Measurements from ENCODE around the gene GULP1. TPM values are rescaled to one million over a fixed set of nuclear protein-coding genes. Genes with fewer than 3 reads are reported as not detected.

Gene GULP1
- total RNA-seq, 1 experiment from 2014 or later, result 75.1 TPM

DNA sequence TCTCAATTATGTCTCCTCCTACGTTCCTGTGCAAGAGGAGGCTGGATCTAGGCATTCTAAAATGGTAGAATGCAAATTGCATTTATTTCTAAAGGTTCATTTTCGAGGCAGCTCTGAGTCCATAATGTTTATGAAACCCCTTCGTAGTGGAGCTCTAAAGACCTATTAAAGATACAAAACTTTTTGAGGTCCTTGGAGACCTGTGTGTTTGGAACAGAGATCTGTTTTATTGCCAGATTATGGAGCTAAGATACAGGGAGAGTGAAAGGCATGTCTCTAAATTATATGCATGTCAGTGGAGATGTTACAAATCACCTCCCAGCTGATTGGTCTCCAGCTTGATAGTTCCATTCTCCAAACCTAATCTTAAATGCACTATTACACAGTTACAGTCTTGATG, 335.8 kb downstream of the GULP1 start:
- ChIA-PET CTCF (no interaction called here), POLR2A (no interaction called here)
- Mint-ChIP-seq H3K9me3 (no peaks in the 10 kb centered on the region), H3K36me3 (no peaks in the 10 kb centered on the region), H3K27me3 (ENCODE audit: low read depth) (no peaks in the 10 kb centered on the region), H3K27ac (no peak overlapping the region), H3K4me3 (no peak overlapping the region), H3K4me1 (no peaks in the 10 kb centered on the region)
- no peak for ATAC-seq
- DNase-seq (ENCODE audit: low spot score), result no peak
- TF ChIP-seq, protein P1, sequence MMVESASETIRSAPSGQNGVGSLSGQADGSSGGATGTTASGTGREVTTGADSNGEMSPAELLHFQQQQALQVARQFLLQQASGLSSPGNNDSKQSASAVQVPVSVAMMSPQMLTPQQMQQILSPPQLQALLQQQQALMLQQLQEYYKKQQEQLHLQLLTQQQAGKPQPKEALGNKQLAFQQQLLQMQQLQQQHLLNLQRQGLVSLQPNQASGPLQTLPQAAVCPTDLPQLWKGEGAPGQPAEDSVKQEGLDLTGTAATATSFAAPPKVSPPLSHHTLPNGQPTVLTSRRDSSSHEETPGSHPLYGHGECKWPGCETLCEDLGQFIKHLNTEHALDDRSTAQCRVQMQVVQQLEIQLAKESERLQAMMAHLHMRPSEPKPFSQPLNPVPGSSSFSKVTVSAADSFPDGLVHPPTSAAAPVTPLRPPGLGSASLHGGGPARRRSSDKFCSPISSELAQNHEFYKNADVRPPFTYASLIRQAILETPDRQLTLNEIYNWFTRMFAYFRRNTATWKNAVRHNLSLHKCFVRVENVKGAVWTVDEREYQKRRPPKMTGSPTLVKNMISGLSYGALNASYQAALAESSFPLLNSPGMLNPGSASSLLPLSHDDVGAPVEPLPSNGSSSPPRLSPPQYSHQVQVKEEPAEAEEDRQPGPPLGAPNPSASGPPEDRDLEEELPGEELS (CRISPR knock-in tag; IDR thresholded peaks at IDR 0.05), result no peak
- TF ChIP-seq GRHL2 (CRISPR knock-in tag; IDR thresholded peaks at IDR 0.05; ENCODE audit: insufficient replicate concordance, severe bottlenecking) (no peak), TEAD4 (CRISPR knock-in tag; IDR thresholded peaks at IDR 0.05) (no peak)
- TF ChIP-seq, protein P2, sequence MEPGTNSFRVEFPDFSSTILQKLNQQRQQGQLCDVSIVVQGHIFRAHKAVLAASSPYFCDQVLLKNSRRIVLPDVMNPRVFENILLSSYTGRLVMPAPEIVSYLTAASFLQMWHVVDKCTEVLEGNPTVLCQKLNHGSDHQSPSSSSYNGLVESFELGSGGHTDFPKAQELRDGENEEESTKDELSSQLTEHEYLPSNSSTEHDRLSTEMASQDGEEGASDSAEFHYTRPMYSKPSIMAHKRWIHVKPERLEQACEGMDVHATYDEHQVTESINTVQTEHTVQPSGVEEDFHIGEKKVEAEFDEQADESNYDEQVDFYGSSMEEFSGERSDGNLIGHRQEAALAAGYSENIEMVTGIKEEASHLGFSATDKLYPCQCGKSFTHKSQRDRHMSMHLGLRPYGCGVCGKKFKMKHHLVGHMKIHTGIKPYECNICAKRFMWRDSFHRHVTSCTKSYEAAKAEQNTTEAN (CRISPR knock-in tag; IDR thresholded peaks at IDR 0.05), result no peak

DNA sequence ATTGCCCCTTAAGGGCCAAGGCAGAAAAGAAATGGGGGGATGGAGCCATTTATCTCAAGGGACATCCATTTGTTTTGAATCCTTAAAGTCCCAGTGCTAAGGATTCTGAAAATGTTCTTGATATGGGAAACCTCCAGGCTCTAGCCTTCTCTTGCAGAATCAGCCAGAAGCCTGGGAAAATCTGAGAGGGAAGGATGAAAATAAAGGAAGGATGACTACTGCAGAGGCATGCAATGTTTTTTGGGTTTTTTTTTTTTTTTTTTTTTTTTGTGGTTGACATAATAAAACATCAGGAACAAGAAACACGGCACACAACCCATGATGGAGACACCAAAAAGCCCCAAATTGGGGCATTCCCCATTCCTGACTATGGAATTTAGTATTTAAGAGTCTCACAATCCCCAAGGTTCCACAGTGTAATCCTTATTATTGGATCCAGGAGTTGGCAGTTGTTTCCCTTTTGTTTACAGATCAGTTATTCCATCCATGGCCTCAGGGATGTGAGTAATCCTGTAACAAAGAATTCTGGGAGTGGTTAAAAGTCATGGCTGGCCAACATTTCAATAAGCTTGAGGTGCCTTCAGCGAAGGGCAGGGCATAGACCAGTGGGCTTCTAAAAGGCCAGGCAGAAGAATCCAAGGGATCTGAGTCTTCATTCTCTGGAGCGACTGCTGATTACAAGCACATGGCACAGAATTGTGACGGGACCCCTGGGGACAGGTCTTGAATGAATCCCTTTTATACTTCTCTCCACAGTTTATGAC, 337.5 kb downstream of the GULP1 start:
- no peaks in the 10 kb centered on the region for H3K4me1 Mint-ChIP-seq
- no peaks in the 10 kb centered on the region for H3K36me3 Mint-ChIP-seq
- POLR2A ChIA-PET, result no interaction called here
- H3K4me3 Mint-ChIP-seq, result no peak overlapping the region
- ATAC-seq (peak; percentile 32), DNase-seq (ENCODE audit: low spot score) (no peak)
- CTCF ChIA-PET, result no interaction called here
- H3K27me3 Mint-ChIP-seq (ENCODE audit: low read depth), result no peaks in the 10 kb centered on the region
- H3K27ac Mint-ChIP-seq, result no peak overlapping the region
- H3K9me3 Mint-ChIP-seq, result no peaks in the 10 kb centered on the region
- TF ChIP-seq, protein P1 (CRISPR knock-in tag; IDR thresholded peaks at IDR 0.05), result no peak
- TF ChIP-seq, protein P3, sequence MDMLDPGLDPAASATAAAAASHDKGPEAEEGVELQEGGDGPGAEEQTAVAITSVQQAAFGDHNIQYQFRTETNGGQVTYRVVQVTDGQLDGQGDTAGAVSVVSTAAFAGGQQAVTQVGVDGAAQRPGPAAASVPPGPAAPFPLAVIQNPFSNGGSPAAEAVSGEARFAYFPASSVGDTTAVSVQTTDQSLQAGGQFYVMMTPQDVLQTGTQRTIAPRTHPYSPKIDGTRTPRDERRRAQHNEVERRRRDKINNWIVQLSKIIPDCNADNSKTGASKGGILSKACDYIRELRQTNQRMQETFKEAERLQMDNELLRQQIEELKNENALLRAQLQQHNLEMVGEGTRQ (CRISPR knock-in tag; IDR thresholded peaks at IDR 0.05), result no peak
- TF ChIP-seq, protein P4, sequence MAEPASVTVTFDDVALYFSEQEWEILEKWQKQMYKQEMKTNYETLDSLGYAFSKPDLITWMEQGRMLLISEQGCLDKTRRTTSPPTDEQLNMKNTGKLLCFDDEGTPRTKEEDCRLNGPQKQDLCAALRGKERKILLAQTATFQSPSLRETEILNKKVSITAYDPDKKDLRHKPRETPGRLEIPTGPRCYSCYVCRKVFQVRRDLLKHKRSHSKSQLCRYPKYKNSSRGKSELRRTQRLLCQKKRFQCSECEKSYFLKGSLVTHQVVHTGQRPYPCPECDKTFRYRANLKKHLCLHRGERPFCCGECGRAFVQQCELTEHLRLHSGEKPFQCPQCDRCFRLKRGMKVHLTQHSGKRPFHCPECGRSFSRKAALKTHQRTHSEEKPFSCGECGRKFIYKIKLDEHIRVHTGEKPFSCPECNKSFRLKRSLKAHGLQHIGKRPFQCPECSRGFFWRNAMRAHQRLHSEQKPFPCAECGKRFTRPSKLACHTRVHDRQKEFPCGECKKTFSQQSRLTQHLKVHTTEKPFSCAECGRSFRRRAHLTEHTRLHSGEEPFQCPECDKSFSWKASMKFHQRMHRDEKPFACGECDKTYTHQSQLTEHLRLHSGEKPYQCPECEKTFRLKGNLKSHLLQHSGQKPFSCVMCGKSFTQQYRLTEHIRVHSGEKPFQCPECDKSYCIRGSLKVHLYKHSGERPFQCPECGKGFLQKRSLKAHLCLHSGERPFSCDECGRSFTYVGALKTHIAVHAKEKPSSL (CRISPR knock-in tag; conservative IDR thresholded peaks at IDR 0.05), result no peak
- TF ChIP-seq FOXK1 (CRISPR knock-in tag; IDR thresholded peaks at IDR 0.05), result no peak
- TF ChIP-seq HMGA2 (CRISPR knock-in tag; IDR thresholded peaks at IDR 0.05), result no peak
- TF ChIP-seq EMX1 (CRISPR knock-in tag; IDR thresholded peaks at IDR 0.05), result no peak
- TF ChIP-seq, protein P5, sequence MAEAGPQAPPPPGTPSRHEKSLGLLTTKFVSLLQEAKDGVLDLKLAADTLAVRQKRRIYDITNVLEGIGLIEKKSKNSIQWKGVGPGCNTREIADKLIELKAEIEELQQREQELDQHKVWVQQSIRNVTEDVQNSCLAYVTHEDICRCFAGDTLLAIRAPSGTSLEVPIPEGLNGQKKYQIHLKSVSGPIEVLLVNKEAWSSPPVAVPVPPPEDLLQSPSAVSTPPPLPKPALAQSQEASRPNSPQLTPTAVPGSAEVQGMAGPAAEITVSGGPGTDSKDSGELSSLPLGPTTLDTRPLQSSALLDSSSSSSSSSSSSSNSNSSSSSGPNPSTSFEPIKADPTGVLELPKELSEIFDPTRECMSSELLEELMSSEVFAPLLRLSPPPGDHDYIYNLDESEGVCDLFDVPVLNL (CRISPR knock-in tag; IDR thresholded peaks at IDR 0.05; ENCODE audit: borderline replicate concordance, low read depth), result no peak

Measured in WTC11 (cell line).